ENCODE measurements around the gene SENP1.

Gene SENP1

GRCh38 chr12:48017921-48018617 lies 87.8 kb downstream of the SENP1 start:
- no peak for DNase-seq (ENCODE audit: extremely low read depth, low read depth)
- no peak for TF ChIP-seq CTCF (IDR thresholded peaks at IDR 0.05; ENCODE audit: low read depth, low read length)

GRCh38 chr12:48017496-48017895 lies 88.4 kb downstream of the SENP1 start:
- TF ChIP-seq CTCF (IDR thresholded peaks at IDR 0.05; ENCODE audit: low read depth, low read length) = no peak
- DNase-seq (ENCODE audit: extremely low read depth, low read depth) = no peak

GRCh38 chr12:48016373-48017020 lies 89.4 kb downstream of the SENP1 start:
- no peak for TF ChIP-seq CTCF (IDR thresholded peaks at IDR 0.05; ENCODE audit: low read depth, low read length)
- no peak for DNase-seq (ENCODE audit: extremely low read depth, low read depth)

- no peak for DNase-seq (ENCODE audit: extremely low read depth, low read depth)
- TF ChIP-seq CTCF (IDR thresholded peaks at IDR 0.05; ENCODE audit: low read depth, low read length) = no peak
Observed at GRCh38 chr12:48015954-48016353, 89.9 kb downstream of the SENP1 start.

- no peak for TF ChIP-seq CTCF (IDR thresholded peaks at IDR 0.05; ENCODE audit: low read depth, low read length)
Observed at GRCh38 chr12:48015129-48015528, 90.8 kb downstream of the SENP1 start.

GRCh38 chr12:48013287-48013686 lies 92.6 kb downstream of the SENP1 start:
- TF ChIP-seq CTCF (IDR thresholded peaks at IDR 0.05; ENCODE audit: low read depth, low read length) = no peak
- DNase-seq (ENCODE audit: extremely low read depth, low read depth) = no peak

More at GRCh38 chr12:48015129-48015528, 90.8 kb downstream of the SENP1 start:
- no peak for DNase-seq (ENCODE audit: extremely low read depth, low read depth)

- DNase-seq (ENCODE audit: extremely low read depth, low read depth) = no peak
- no peak for TF ChIP-seq CTCF (IDR thresholded peaks at IDR 0.05; ENCODE audit: low read depth, low read length)
Observed at GRCh38 chr12:48012070-48012469, 93.8 kb downstream of the SENP1 start.
